Activated CD8-positive, alpha-beta memory T cell treated with anti-CD3 and anti-CD28 coated beads, Interleukin-2, amount 50 U/mL, for 48 hours (primary cell): ENCODE measurements around the gene C10orf71.

Source experiments
- DNase-seq: peaks from one replicate; pipeline ENCODE4 v3.0.0-alpha.2; 2020

C10orf71 gene

DNA sequence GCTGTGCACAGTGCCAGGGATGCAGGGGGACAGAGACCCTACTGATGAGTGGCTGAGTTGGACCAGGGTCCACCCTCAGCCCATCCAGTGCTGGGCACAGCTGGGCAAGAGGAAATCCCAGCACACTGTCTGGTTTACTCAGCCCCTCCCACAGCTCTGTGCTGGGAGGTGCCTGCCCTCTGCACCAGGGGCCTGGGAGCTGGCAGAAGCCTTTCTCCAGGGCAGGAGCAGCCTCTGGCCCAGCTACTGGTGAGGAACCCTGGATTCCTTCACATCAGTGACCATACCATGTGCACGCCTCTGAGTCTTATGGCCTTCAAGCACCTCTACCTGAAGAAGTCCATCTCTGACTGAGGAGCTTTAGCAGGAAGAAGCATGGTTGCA is 25.9 kb upstream of the C10orf71 start:
- peak; percentile 46 for DNase-seq

- DNase-seq: peak; percentile 36
These were observed 25.3 kb upstream of the C10orf71 start for GRCh38 chr10:49273626-49274025.

DNA sequence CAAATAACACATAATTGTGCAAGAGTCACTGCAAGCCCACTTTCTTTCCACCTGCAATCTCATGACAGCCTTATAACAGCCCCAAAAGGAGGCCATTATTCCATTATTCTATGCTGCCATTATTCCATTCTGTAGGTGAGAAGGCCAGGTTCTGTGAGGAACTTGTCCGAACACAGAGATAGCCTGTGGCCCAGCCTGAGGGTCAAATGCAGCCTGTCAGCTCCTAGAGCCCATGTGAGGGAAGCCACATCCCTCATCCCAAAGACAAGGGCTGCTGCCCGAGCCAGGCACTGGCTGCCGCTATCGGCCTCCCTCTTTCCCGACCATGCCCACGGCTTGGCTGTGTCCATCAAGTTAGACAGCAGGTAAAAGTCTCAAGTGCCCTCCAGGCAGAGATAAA is 24.1 kb upstream of the C10orf71 start:
- DNase-seq: peak; percentile 38

- peak; percentile 13 for DNase-seq
These were observed 23.1 kb upstream of the C10orf71 start for GRCh38 chr10:49275896-49276295.

GRCh38 chr10:49276596-49276995 is 22.4 kb upstream of the C10orf71 start:
- no peak for DNase-seq

GRCh38 chr10:49277973-49278372 is 21.0 kb upstream of the C10orf71 start:
- DNase-seq: peak; percentile 29

- peak; percentile 3 for DNase-seq
These were observed 20.4 kb upstream of the C10orf71 start for GRCh38 chr10:49278497-49278981.

- DNase-seq: peak; percentile 36
These were observed 19.7 kb upstream of the C10orf71 start for GRCh38 chr10:49279015-49279880.

GRCh38 chr10:49280001-49280408 is 19.0 kb upstream of the C10orf71 start:
- peak; percentile 49 for DNase-seq

GRCh38 chr10:49281461-49281860 is 17.5 kb upstream of the C10orf71 start:
- peak; percentile 63 for DNase-seq

DNA sequence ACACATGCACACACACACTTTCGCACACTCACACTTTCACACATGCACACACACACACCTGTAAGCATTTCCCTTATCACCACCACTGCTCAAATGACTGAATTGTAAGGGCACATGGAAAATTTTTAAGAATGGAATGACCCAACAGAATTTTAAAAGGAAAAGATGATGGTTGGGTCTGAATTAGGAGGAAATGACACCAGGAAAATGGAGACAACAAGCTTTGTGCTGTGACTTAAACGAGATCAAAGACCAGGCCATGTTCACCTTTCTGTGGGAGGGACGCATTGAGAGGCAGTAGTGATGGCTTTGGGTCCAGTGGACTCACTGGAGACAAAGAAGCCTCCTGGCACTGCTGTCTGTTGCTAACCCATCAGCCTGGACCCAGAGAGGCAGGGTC is 16.7 kb upstream of the C10orf71 start:
- DNase-seq: peak; percentile 13

DNA sequence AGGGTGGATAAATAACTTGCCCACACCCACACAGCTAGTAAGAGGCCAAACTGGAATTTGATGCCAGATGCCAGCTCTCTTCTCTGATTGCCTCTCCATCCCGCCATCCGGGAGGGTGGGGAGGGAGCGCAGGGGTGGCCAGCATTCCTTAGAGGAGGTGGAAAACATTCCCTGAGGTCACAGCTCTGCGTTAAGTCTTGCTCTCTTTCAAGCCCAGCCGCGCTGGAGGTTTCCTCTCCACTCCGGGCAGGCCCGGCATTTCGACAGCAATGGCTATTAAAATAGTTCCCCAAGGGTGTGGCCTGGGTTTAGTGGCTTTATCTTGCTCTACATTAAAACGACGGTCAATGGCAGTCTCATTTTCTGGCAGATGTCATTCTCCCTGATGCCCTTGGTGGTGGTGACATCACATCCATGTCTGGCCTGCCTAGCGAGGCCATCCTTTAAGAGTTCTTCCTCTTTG is 16.1 kb upstream of the C10orf71 start:
- DNase-seq: peak; percentile 13

DNA sequence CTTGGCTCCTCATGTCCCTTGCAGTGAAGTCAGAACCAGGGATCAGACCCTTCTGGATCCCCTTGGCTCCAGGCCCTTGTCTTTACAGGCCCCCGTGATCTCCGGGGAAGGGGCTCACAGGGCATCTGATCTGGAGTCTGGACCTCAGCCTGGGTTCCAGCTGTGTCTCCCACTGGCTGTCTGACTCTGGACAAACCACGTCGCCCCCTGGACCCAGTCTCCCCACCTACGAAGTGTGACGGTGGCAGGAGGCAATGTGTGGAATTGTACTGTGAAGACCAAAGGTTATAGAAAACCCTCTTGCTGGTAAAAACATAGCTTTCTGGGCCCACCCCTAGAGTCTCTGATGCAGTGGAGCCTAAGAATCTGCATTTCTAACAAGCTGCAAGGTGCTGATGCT is 15.5 kb upstream of the C10orf71 start:
- peak; percentile 13 for DNase-seq

GRCh38 chr10:49284356-49284755 is 14.6 kb upstream of the C10orf71 start:
- DNase-seq: peak; percentile 30

DNA sequence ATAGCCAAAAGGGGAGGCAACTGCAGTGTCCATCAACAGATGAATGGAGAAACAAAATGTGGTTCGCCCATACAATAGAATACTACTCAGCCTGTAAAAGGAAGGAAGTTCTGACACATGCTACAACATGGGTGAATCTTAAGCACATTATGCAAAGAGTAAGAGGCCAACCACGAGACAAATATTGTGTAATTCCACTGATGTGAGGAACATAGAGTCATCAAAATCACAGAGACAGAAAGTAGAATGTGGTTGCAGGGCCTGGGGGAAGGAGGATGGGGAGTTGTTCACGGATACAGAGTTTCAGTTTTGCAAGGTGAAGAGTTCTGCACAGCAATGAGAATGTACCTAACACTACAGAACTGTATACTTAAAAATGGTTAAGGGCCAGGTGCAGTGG is 13.7 kb upstream of the C10orf71 start:
- DNase-seq: peak; percentile 29

DNA sequence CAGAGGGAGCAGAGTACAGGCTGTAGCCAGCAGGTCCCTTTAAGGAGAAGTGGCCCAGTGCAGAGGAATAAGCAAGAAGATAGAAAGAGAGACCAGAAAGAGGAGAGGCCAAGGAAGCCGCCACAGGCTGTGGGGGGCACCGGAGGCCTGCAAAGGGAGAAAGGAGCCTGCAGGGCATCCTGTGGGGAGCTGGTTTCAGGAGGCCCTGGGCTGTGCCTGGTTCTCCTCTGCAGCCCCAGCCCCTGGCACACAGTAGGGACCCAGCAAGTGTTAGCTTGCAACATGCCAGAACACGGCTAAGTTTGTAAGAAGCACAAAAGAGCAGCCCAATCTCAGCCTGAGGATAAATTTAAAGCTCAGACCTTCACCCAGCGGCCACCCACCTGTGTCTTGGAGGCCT is 12.3 kb upstream of the C10orf71 start:
- DNase-seq: peak; percentile 39

DNA sequence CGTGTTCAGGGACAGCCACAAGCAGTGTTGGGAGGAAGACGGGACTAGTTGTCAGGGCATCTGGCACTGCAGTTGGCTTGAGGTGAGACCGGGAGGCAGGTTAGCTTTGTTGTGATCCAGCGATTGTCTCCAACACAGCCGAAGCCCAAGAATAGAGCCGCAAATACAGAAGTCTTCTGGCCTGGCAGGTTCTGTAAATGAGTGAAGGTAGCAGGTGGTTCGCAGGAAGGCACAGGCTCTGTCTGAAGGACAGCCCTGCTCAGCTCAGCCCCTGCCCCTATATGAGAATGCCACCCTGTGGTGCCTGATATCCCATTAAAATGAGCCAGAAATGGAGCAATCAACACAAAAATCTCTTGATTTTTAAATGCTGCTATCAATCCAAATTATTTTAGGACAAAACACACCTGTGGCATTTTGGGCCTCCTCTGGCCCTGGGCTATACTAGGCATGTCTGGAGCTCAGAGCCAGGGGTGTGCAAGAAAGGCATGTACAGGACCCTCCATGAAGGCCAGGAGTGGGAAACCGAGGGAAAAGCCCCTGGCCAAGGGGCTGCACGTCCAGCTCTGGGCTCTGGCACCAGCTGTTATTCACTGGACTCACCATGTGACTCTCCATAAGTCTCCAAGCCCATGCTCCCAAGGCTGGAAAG is 11.2 kb upstream of the C10orf71 start:
- DNase-seq: peak; percentile 23

DNA sequence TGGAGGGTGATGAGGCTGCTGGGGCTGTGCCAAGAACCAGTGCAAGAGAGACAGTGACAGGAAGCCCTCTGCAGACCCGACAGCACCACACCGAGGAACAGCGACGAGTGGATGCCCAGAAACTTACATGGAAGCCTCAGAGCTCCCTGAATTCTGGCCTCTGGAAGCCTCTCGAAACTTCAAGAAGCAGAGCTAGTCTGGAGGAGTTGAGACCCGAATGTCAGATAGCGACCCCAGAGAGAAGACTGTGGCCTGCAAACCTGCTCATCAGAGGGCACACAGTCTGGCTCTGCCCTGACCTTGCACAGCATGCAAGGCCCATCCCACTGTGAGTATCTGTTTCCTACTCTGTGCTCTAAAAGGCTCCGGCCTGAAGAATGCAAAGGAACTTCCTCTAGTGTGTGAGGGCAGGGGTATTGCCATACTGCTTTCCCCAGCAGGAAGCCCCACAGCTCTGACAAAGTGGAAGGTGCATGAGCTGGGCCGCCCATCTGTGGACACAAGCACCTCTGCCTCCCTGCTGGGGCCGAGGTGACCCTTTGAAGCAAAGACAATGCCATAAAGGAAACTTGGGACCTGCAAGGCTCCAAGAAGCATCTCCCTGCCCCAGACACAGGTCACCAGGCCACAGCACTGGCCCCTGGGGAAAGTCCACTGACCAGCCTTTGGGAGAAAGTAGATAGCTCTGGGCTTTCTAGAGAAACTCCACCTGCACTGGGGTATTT is 10.5 kb upstream of the C10orf71 start:
- DNase-seq: peak; percentile 12

DNA sequence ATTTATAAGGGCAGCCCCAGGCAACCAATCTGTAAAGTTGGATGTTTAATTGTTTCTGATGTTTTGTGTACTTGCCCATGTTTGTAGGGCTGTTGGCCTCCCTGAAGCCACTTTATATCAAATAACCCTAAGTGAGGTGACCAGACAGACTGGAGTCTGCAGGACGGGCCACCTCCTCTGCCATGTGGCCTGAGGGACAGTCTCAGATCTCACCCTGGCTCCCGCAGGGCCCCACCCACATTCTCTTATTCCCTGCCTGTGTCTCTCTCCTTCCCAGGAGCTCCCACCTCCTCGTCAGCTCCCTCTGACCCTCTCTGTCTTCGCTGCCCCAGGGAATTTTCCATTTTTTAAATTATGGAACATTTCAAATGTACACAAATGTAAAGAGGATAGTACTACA is 9.5 kb upstream of the C10orf71 start:
- DNase-seq: no peak

- DNase-seq: no peak
These were observed 8.8 kb upstream of the C10orf71 start for GRCh38 chr10:49290131-49290530.

- DNase-seq: no peak
These were observed 8.4 kb upstream of the C10orf71 start for GRCh38 chr10:49290607-49291006.

DNA sequence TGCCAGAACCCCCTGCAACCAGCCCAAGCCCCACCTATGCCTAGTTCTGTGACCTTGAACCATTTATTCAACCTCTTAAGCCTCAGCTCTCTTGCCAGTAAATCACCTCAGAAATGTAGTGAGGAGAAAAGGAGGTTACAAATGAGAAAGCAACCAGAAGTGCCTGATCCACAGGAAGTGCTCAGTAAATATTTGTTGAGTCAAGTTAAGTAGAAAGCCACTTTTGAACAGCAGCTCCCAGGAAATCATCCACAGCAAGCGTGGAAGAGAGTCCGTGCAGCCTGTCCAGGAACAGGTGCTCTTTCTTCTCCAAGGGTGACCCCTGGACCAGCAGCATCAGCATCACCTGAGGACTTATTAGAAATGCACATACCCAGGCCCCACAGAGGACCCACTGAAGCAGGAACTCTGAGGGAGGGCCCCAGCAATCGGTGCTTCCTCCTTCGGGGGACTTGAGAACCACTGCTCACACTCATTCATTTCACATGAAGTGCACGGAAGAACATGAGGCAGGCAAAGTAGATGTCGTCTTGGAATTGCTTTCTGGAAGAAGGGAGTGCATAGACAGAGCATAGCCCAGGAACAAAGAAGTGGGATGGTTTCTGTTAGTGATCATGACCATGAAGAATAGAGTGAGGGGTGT is 6.3 kb upstream of the C10orf71 start:
- no peak for DNase-seq

GRCh38 chr10:49293208-49293603 is 5.8 kb upstream of the C10orf71 start:
- DNase-seq: no peak
